HG02943 (cell line): Measurements from ENCODE around the gene NPVF.

Experiments
- ATAC-seq: cut with Tn5 transposase; IDR thresholded peaks from one replicate; pipeline ENCODE4 v1.9.1; 2021; ENCODE audit warnings: mild to moderate bottlenecking, low read depth, moderate library complexity; ENCODE audit not compliant: unreplicated experiment

NPVF gene

GRCh38 chr7:25228386-25228785 lies at the start of gene NPVF:
Gene NPVF (minus strand): TSS chr7:25228486. CDS start chr7:25228439, 47 bp downstream.
- ATAC-seq: no peak

- ATAC-seq: no peak
Observed at GRCh38 chr7:25272265-25272664, 44.0 kb upstream of the NPVF start.

- no peak for ATAC-seq
Observed at GRCh38 chr7:25263337-25263736, 35.1 kb upstream of the NPVF start.

- ATAC-seq: no peak
Observed at GRCh38 chr7:25262586-25262985, 34.3 kb upstream of the NPVF start.

GRCh38 chr7:25261545-25262140 lies 33.4 kb upstream of the NPVF start:
- no peak for ATAC-seq

- ATAC-seq: no peak
Observed at GRCh38 chr7:25260862-25261494, 32.7 kb upstream of the NPVF start.

- ATAC-seq: peak; percentile 74
Observed at GRCh38 chr7:25259487-25260243, 31.4 kb upstream of the NPVF start.

- no peak for ATAC-seq
Observed at GRCh38 chr7:25256333-25256819, 28.1 kb upstream of the NPVF start.

GRCh38 chr7:25255611-25256332 lies 27.5 kb upstream of the NPVF start:
- ATAC-seq: no peak

- ATAC-seq: no peak
Observed at GRCh38 chr7:25254604-25255003, 26.3 kb upstream of the NPVF start.

- ATAC-seq: no peak
Observed at GRCh38 chr7:25253714-25254113, 25.4 kb upstream of the NPVF start.

- no peak for ATAC-seq
Observed at GRCh38 chr7:25250386-25250785, 22.1 kb upstream of the NPVF start.

- no peak for ATAC-seq
Observed at GRCh38 chr7:25249772-25250171, 21.5 kb upstream of the NPVF start.

GRCh38 chr7:25246306-25246705 lies 18.0 kb upstream of the NPVF start:
- no peak for ATAC-seq

- no peak for ATAC-seq
Observed at GRCh38 chr7:25244254-25245033, 16.2 kb upstream of the NPVF start.

- ATAC-seq: no peak
Observed at GRCh38 chr7:25242678-25243077, 14.4 kb upstream of the NPVF start.

GRCh38 chr7:25240896-25241295 lies 12.6 kb upstream of the NPVF start:
- no peak for ATAC-seq

- no peak for ATAC-seq
Observed at GRCh38 chr7:25240340-25240739, 12.1 kb upstream of the NPVF start.

GRCh38 chr7:25239888-25240287 lies 11.6 kb upstream of the NPVF start:
- no peak for ATAC-seq

- ATAC-seq: no peak
Observed at GRCh38 chr7:25238066-25238725, 9.9 kb upstream of the NPVF start.
